Activated T-cell treated with anti-CD3 and anti-CD28 coated beads, Interleukin-2, amount 50 U/mL, for 72 hours (primary cell): Measurements from ENCODE around the gene HGFAC. TPM values are rescaled to one million over a fixed set of nuclear protein-coding genes. Genes with fewer than 3 reads are reported as not detected.
"Not testable (repeated sequence)": the region's sequence is repeated elsewhere in the genome, so short reads cannot be mapped to it uniquely, and the experiment has no call there.

Experiments
- ATAC-seq, 2 donors: fragments of 150-1000 bp; cut with Tn5 transposase; replicated peaks in 1 of 2; 2 replicates each; pipeline ENCODE4 v1.10.0; 2021; ENCODE audit warnings: moderate library complexity in 2 of 2, mild to moderate bottlenecking in 1 of 2
- DNase-seq, 2 donors: peaks; one replicate each; pipeline ENCODE4 v3.0.0; 2021 to 2022; ENCODE audit warnings: mixed read lengths in 1 of 2
- H3K27ac Mint-ChIP-seq: one replicate; pipeline ENCODE4 v1.8.0; 2022; ENCODE audit warnings: mild to moderate bottlenecking, moderate library complexity, mixed read lengths
- H3K27me3 Mint-ChIP-seq: one replicate; pipeline ENCODE4 v1.8.0; 2022; ENCODE audit warnings: low read depth, mixed read lengths
- H3K36me3 Mint-ChIP-seq, 2 donors: one replicate each; pipeline ENCODE4 v1.8.0; 2022; ENCODE audit warnings: mixed read lengths in 2 of 2, mild to moderate bottlenecking in 1 of 2; ENCODE audit not compliant: insufficient read depth in 2 of 2
- H3K4me1 Mint-ChIP-seq: one replicate; pipeline ENCODE4 v1.8.0; 2022; ENCODE audit warnings: low read depth, mixed read lengths
- H3K4me3 Mint-ChIP-seq, 2 donors: one replicate each; pipeline ENCODE4 v1.8.0; 2022; ENCODE audit warnings: mild to moderate bottlenecking in 2 of 2, mixed read lengths in 2 of 2, moderate library complexity in 2 of 2
- H3K9me3 Mint-ChIP-seq, 2 donors: one replicate each; pipeline ENCODE4 v1.8.0; 2022; ENCODE audit warnings: mixed read lengths in 2 of 2
- total RNA-seq, 2 donors: library from RNA; stranded (reverse); gene quantifications; one replicate each; pipeline ENCODE4 v1.2.3, GENCODE V29; 2022

The HGFAC gene
- total RNA-seq, 2 donors from 2014 or later: 0.51 to 0.62 TPM

DNA sequence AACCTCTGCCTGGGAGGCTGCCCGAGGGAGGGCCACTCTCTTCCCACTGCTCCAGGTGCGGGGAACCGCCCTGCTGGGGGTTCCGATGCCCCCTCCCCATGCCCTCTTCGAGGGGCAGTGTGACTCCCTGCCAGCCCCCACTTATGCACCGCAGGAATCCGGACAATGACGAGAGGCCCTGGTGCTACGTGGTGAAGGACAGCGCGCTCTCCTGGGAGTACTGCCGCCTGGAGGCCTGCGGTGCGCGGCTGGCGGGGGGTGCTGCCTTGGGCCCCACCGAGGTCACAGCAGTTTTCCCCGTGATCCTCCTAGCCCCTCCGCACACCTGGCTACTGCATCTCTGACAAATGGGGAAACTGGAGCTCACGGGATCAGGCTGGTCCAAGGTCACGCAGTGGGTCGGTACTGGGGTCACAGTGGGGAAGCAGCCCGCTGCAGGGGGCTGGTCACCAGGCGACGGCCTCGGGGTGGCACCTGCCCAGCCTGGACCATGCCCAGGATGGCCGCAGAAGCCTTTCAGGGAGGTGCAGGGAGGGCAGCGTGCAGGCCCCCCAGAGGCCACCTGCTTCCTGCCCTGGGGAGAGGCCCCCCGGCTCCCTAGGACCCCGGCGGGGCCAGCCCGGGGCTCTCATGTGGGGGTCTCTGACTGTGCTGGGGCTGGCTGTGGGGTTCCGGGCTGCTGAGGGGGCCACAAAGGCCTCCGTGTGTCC, 3.5 kb downstream of the HGFAC start:
- H3K4me1 Mint-ChIP-seq: no peaks in the 10 kb centered on the region
- ATAC-seq (no peak), DNase-seq (no peak)
- no peak overlapping the region for H3K27ac Mint-ChIP-seq
- no peak overlapping the region for H3K4me3 Mint-ChIP-seq
- H3K9me3 Mint-ChIP-seq: no peaks in the 10 kb centered on the region
- H3K36me3 Mint-ChIP-seq: no peaks in the 10 kb centered on the region
- no peaks in the 10 kb centered on the region for H3K27me3 Mint-ChIP-seq

DNA sequence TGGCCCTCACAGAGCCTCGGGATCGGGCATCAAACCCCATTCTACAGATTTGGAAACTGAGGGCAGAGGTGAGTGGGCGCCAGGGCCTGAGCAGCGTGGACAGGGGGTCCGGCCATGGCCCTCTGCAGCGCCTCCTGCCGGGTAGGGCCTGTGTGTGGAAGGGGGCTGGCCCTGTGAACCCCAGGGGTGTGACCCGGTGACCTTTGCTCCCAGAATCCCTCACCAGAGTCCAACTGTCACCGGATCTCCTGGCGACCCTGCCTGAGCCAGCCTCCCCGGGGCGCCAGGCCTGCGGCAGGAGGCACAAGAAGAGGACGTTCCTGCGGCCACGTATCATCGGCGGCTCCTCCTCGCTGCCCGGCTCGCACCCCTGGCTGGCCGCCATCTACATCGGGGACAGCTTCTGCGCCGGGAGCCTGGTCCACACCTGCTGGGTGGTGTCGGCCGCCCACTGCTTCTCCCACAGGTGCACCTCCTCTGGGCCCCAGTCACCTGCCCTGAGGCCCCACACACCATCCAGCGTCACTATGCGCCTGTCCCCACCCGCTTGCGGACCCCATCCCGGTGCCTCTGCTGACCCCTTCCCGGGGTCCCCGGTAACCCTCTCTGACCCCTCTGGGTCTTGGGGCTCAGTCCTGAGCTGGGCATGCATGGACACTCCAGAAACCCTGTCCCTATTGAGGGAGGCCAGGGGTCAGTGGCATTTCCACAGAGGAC, 4.2 kb downstream of the HGFAC start:
- DNase-seq (no peak), ATAC-seq (no peak)
- H3K27ac Mint-ChIP-seq: no peak overlapping the region
- no peaks in the 10 kb centered on the region for H3K9me3 Mint-ChIP-seq
- H3K4me3 Mint-ChIP-seq: no peak overlapping the region
- H3K4me1 Mint-ChIP-seq: no peaks in the 10 kb centered on the region
- no peaks in the 10 kb centered on the region for H3K36me3 Mint-ChIP-seq
- H3K27me3 Mint-ChIP-seq: no peaks in the 10 kb centered on the region

DNA sequence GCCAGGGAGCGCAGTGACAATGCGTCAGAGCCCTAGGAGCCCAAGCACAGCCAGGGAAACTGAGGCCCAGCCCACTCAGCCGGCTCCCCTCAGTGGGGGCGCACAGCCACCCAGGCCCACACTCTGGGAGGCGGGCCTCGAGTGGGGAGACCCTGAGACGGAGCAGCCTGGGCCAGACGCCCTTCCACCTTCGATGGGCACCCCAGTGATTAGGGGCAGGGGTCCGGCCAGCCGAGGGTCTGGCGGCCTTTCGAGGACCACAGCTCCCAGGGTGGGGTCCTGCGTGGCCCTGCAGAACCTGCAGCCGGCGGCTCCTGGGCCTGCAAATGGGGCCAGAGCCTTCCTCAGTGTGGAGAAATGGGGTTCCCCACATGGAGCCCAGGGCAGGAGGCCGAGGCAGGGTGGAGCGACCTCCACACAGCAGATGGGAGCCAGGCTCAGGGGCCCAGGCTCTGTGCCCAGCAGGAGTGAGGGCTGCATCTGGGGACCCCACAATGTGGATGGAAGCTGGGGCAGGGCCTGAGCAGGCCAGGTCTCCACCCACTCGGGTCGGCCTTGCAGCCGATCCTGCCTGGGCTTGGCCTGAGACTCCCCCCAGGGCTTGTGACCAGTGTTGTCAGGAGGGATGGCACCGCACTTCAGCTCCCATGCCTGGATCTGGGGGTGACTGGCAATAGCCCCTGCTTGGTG, 5.0 kb downstream of the HGFAC start:
- Mint-ChIP-seq H3K4me1 (no peaks in the 10 kb centered on the region), H3K36me3 (no peaks in the 10 kb centered on the region), H3K4me3 (no peak overlapping the region), H3K9me3 (no peaks in the 10 kb centered on the region), H3K27ac (no peak overlapping the region), H3K27me3 (no peaks in the 10 kb centered on the region)
- ATAC-seq (no peak), DNase-seq (no peak)

DNA sequence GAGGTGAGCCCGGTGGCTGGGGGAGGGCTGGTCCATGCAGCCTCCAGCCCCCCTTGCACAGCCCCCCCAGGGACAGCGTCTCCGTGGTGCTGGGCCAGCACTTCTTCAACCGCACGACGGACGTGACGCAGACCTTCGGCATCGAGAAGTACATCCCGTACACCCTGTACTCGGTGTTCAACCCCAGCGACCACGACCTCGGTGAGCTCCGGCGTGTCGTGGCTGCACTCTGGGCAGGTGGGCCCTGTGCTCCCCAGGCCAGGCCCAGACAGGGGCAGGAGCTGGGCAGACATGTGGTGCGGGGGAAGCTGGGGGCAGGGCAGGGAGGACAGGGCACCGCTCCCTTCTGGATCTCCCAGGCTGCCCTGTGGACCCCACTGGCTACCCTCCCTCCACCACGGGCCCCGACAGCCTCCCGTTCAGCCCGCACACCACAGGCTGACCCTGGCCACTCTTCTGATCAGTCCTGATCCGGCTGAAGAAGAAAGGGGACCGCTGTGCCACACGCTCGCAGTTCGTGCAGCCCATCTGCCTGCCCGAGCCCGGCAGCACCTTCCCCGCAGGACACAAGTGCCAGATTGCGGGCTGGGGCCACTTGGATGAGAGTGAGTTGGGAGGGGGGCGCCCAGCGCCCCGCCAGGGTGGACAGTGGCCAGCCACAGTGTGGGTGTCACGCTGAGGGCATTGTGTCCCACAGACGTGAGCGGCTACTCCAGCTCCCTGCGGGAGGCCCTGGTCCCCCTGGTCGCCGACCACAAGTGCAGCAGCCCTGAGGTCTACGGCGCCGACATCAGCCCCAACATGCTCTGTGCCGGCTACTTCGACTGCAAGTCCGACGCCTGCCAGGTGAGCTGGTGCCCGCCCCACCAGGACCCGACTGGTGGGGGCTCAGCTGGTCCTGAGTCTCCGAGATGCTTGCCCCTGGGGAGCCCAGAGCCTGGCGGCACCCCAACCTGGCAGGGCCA, 5.9 kb downstream of the HGFAC start:
- DNase-seq (no peak), ATAC-seq (no peak)
- H3K4me3 Mint-ChIP-seq: no peak overlapping the region
- H3K4me1 Mint-ChIP-seq: no peaks in the 10 kb centered on the region
- no peaks in the 10 kb centered on the region for H3K36me3 Mint-ChIP-seq
- no peak overlapping the region for H3K27ac Mint-ChIP-seq
- no peaks in the 10 kb centered on the region for H3K27me3 Mint-ChIP-seq
- H3K9me3 Mint-ChIP-seq: no peaks in the 10 kb centered on the region

DNA sequence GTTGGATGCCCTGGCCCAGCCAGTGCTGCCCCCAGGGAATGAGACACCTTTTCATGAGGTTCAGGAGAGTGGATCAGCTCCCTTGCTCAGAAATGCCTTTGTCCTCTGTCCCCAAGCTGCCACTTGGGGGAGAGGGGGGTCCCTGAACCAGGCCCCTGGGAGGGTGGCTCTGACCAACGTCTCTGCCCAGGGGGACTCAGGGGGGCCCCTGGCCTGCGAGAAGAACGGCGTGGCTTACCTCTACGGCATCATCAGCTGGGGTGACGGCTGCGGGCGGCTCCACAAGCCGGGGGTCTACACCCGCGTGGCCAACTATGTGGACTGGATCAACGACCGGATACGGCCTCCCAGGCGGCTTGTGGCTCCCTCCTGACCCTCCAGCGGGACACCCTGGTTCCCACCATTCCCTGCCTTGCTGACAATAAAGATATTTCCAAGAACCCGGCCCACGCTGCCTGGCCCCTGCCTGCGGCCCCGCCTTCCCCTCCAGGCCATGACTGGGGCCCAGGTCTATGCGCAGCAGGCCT, 7.3 kb downstream of the HGFAC start:
- H3K4me1 Mint-ChIP-seq: no peaks in the 10 kb centered on the region
- no peak for DNase-seq
- no peak overlapping the region for H3K4me3 Mint-ChIP-seq
- no peak overlapping the region for H3K27ac Mint-ChIP-seq
- H3K36me3 Mint-ChIP-seq: no peaks in the 10 kb centered on the region
- H3K27me3 Mint-ChIP-seq: no peaks in the 10 kb centered on the region
- ATAC-seq: no peak
- H3K9me3 Mint-ChIP-seq: no peaks in the 10 kb centered on the region

DNA sequence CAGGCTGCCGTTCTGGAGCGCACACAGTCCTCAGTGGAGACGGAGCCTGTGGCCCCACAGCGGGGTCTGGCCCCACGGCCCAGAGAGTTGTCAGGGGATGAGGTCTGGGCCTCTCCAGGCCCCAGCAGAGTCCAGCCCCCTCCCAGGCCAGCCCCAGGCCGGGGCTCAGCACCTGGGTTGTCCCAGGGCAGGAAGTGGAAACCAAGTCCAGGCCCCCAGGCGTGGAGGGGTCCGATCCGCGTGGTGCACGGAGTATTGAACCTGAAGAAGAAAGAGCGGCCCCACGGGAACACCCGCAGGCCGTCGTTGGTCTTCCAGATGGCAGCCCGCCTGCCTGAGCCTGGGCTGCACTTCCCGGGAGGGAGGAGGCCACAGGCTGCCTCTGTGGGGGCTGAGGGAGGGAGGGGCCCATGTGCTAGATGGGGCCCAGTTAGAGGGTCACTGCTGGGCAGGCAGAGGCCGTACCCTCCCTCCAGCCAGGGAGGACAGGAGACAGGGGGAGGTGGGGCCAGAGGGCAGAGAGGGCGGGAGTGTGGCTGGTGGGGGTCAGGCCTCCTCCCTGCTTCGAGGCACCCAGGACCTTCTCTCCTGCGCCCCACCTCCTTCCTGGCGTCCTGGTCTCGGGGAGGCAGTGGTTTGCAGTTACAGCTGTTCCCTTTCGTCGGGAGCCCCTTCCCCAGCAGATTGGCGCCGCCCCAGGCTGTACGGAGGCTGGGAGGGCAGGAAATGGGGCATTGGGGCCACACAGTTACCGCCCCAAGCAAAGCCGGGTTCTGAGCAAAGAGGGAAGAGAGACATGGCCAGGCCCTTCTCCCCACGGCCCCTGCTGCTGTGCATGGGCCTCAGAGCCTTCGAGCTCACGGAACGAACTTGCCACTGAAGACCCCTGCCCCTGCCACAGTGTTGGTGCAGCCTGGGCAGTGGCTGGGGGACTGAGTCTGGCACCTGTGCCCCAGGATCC, 8.1 kb downstream of the HGFAC start:
- Mint-ChIP-seq H3K9me3 (no peaks in the 10 kb centered on the region), H3K27ac (no peak overlapping the region), H3K4me1 (no peaks in the 10 kb centered on the region), H3K27me3 (no peaks in the 10 kb centered on the region), H3K4me3 (no peak overlapping the region), H3K36me3 (no peaks in the 10 kb centered on the region)
- ATAC-seq (no peak), DNase-seq (no peak)

DNA sequence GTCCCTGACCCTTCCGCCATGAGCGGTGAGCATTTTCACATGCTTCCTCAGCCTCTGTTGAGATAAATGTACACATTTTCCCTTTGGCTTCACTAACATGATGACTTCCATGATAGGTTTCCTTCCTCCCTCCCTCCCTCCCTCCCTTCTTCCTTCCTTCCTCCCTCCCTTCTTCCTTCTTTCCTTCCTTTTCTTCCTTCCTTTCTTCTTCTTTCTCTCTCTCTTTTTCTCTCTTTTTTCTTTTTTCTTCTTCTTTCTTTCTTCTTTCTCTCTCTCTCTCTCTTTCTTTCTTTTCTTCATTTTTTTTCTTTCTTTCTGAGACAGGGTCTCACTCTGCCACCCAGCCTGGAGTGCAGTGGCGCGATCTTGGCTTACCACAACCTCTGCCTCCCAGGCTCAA, 8.9 kb downstream of the HGFAC start:
- Mint-ChIP-seq H3K4me1 (no peaks in the 10 kb centered on the region), H3K4me3 (no peak overlapping the region), H3K27me3 (no peaks in the 10 kb centered on the region), H3K9me3 (peaks cover 0 to 4% of the 10 kb centered on the region in 2 donors), H3K27ac (peak overlapping the region; percentile 94), H3K36me3 (no peaks in the 10 kb centered on the region)
- no peak for ATAC-seq
- no peak for DNase-seq

DNA sequence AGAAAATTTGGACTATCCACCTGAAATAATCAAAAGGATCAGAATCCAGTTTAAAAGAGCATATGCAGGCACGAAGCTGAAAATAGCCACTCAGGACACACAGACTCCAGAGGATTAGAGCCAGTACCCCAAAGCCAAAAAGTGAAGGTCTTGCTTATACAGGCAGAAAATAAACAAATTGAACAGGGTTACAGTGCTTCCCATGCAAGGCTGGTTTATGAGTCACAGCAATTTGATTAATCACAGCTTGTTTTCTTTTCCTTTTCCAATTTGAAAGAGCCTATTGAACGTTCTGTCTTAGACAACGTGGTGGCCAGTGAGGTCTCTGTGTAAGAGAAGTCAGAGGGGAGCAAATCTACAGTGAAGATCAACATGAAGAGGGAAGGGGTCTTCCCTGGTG, 10.2 kb downstream of the HGFAC start:
- Mint-ChIP-seq H3K4me3 (no peak overlapping the region), H3K36me3 (no peaks in the 10 kb centered on the region), H3K4me1 (no peaks in the 10 kb centered on the region), H3K27me3 (no peaks in the 10 kb centered on the region), H3K27ac (no peak overlapping the region), H3K9me3 (peaks cover 0 to 4% of the 10 kb centered on the region in 2 donors)
- ATAC-seq (no peak), DNase-seq (no peak)

DNA sequence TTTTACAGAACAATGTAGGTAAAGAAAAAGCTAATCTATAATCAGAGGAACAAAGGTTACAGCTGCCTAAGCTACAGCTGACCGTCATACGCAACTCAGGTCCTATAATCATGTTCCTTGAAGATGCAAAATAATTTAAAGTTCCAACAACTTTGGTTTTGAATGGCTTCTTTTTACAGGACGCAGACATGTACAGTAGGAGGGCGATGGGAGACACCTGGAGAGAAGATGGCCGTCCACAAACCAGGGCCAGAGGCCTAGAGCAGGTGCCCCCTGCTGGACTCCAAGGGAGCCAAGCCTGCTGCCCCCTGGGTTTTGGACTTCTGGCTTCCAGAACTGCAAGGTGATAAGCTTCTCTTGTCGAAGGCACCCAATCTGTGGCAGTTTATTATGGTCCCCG, 10.6 kb downstream of the HGFAC start:
- DNase-seq (no peak), ATAC-seq (no peak)
- Mint-ChIP-seq H3K4me3 (no peak overlapping the region), H3K27ac (no peak overlapping the region), H3K9me3 (peaks cover 0 to 4% of the 10 kb centered on the region in 2 donors), H3K36me3 (no peaks in the 10 kb centered on the region), H3K27me3 (no peaks in the 10 kb centered on the region), H3K4me1 (no peaks in the 10 kb centered on the region)

DNA sequence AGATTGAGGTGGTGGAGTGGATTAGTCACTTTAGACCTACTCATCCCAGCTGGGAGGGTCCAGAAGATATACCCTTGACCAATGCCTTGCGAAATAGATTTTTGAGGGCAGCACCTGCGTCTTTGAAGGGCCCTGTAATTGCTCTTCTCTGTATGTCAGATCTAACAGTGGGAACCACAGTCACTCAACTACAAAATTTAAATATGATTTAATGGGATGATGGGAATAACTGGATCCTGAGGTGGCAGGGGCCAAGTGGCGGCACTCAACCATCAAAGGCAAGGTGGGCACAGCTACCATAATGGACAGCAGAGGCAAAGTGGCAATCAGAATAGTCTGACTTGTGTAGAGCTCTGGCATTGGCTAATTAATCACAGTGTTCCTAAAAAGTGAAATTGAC, 13.8 kb downstream of the HGFAC start:
- not testable (repeated sequence) for H3K27ac Mint-ChIP-seq, H3K36me3 Mint-ChIP-seq, ATAC-seq, H3K4me3 Mint-ChIP-seq, DNase-seq, H3K4me1 Mint-ChIP-seq, H3K9me3 Mint-ChIP-seq, H3K27me3 Mint-ChIP-seq

DNA sequence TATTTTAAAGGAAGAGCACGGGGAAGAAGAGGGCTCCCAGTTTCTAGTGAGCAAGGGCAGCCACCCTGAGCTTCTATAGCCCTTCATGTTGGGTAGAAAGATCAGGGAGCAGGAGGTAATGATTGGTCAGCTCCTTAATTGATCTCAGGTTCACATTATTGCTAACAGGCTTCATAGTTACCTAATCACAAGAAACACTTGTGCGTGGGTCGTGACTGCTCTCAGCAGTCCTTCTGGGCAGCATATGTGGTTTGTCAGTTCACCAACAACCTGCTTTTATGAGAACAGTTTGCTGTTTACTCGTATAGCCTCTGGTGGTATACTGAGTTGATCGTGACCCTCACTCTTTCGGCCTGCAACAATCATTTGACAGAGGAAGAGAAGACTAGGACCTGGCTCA, 16.6 kb downstream of the HGFAC start:
- peaks cover 0 to 4% of the 10 kb centered on the region in 2 donors for H3K9me3 Mint-ChIP-seq
- H3K4me3 Mint-ChIP-seq: no peak overlapping the region
- H3K36me3 Mint-ChIP-seq: no peaks in the 10 kb centered on the region
- peaks cover 8% of the 10 kb centered on the region for H3K27me3 Mint-ChIP-seq
- ATAC-seq (no peak), DNase-seq (no peak)
- no peaks in the 10 kb centered on the region for H3K4me1 Mint-ChIP-seq
- no peak overlapping the region for H3K27ac Mint-ChIP-seq

DNA sequence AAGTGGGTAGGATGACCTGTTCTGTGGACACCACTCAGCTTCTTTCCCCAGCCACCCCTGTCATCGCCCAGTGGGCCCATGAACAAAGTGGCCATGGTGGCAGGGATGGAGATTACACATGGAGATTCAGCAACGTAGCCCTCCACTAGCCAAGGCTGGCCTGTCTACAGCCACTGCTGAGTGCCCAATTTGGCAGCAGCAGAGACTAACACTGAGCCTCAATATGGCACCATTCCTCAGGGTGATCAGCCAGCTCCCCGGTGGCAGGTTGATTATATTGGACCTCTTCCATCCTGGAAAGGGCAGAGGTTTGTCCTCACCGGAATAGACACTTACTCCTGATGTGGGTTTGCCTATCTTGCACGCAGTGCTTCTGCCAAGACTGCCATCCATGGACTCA, 17.4 kb downstream of the HGFAC start:
- H3K4me3 Mint-ChIP-seq, H3K4me1 Mint-ChIP-seq, H3K27ac Mint-ChIP-seq, ATAC-seq, H3K9me3 Mint-ChIP-seq, H3K27me3 Mint-ChIP-seq, DNase-seq, H3K36me3 Mint-ChIP-seq: not testable (repeated sequence)
